ENCODE data around the gene C1QTNF9.
"Not testable (repeated sequence)": the region's sequence is repeated elsewhere in the genome, so short reads cannot be mapped to it uniquely, and the experiment has no call there.

C1QTNF9 gene

GRCh38 chr13:24328145-24328544, 18.8 kb downstream of the C1QTNF9 start:
- peaks cover 12% of the 10 kb centered on the region for H3K27me3 ChIP-seq (ENCODE audit: control insufficient read depth, insufficient read depth, low read length)
- no peaks in the 10 kb centered on the region for H3K36me3 ChIP-seq (ENCODE audit: control insufficient read depth, insufficient read depth, low read length)
- H3K4me3 ChIP-seq (ENCODE audit: low read depth, low read length), result peak overlapping the region; percentile 41
- no peaks in the 10 kb centered on the region for H3K4me1 ChIP-seq (ENCODE audit: control insufficient read depth, insufficient read depth, low read length)
- no peak overlapping the region for H3K9ac ChIP-seq (ENCODE audit: low read depth, low read length)
- H3K9me3 ChIP-seq (ENCODE audit: control insufficient read depth, insufficient read depth, low read length), result no peaks in the 10 kb centered on the region

GRCh38 chr13:24338721-24339120, 29.3 kb downstream of the C1QTNF9 start:
- no peaks in the 10 kb centered on the region for H3K9me3 ChIP-seq (ENCODE audit: control insufficient read depth, insufficient read depth, low read length)
- no peak overlapping the region for H3K9ac ChIP-seq (ENCODE audit: low read depth, low read length)
- no peaks in the 10 kb centered on the region for H3K27me3 ChIP-seq (ENCODE audit: control insufficient read depth, insufficient read depth, low read length)
- no peaks in the 10 kb centered on the region for H3K4me1 ChIP-seq (ENCODE audit: control insufficient read depth, insufficient read depth, low read length)
- H3K4me3 ChIP-seq (ENCODE audit: low read depth, low read length), result no peak overlapping the region
- H3K36me3 ChIP-seq (ENCODE audit: control insufficient read depth, insufficient read depth, low read length), result no peaks in the 10 kb centered on the region

- no peaks in the 10 kb centered on the region for H3K9me3 ChIP-seq (ENCODE audit: control insufficient read depth, insufficient read depth, low read length)
- H3K36me3 ChIP-seq (ENCODE audit: control insufficient read depth, insufficient read depth, low read length), result no peaks in the 10 kb centered on the region
- no peaks in the 10 kb centered on the region for H3K4me1 ChIP-seq (ENCODE audit: control insufficient read depth, insufficient read depth, low read length)
- no peaks in the 10 kb centered on the region for H3K27me3 ChIP-seq (ENCODE audit: control insufficient read depth, insufficient read depth, low read length)
- no peak overlapping the region for H3K4me3 ChIP-seq (ENCODE audit: low read depth, low read length)
- H3K9ac ChIP-seq (ENCODE audit: low read depth, low read length), result no peak overlapping the region
Observed at GRCh38 chr13:24339937-24340607, 30.7 kb downstream of the C1QTNF9 start.

- Histone ChIP-seq H3K27me3 (ENCODE audit: control insufficient read depth, insufficient read depth, low read length) (no peaks in the 10 kb centered on the region), H3K9me3 (ENCODE audit: control insufficient read depth, insufficient read depth, low read length) (no peaks in the 10 kb centered on the region), H3K4me1 (ENCODE audit: control insufficient read depth, insufficient read depth, low read length) (no peaks in the 10 kb centered on the region), H3K9ac (ENCODE audit: low read depth, low read length) (no peak overlapping the region), H3K36me3 (ENCODE audit: control insufficient read depth, insufficient read depth, low read length) (no peaks in the 10 kb centered on the region), H3K4me3 (ENCODE audit: low read depth, low read length) (no peak overlapping the region)
Observed at GRCh38 chr13:24340608-24340955, 31.2 kb downstream of the C1QTNF9 start.

GRCh38 chr13:24341439-24341838, 32.1 kb downstream of the C1QTNF9 start:
- no peak overlapping the region for H3K4me3 ChIP-seq (ENCODE audit: low read depth, low read length)
- no peaks in the 10 kb centered on the region for H3K36me3 ChIP-seq (ENCODE audit: control insufficient read depth, insufficient read depth, low read length)
- H3K9me3 ChIP-seq (ENCODE audit: control insufficient read depth, insufficient read depth, low read length), result no peaks in the 10 kb centered on the region
- no peaks in the 10 kb centered on the region for H3K27me3 ChIP-seq (ENCODE audit: control insufficient read depth, insufficient read depth, low read length)
- H3K9ac ChIP-seq (ENCODE audit: low read depth, low read length), result no peak overlapping the region
- H3K4me1 ChIP-seq (ENCODE audit: control insufficient read depth, insufficient read depth, low read length), result no peaks in the 10 kb centered on the region

- Histone ChIP-seq H3K36me3 (ENCODE audit: control insufficient read depth, insufficient read depth, low read length) (no peaks in the 10 kb centered on the region), H3K9ac (ENCODE audit: low read depth, low read length) (no peak overlapping the region), H3K4me1 (ENCODE audit: control insufficient read depth, insufficient read depth, low read length) (no peaks in the 10 kb centered on the region)
Observed at GRCh38 chr13:24348385-24348784, 39.0 kb downstream of the C1QTNF9 start.

GRCh38 chr13:24348797-24349515, 39.6 kb downstream of the C1QTNF9 start:
- no peaks in the 10 kb centered on the region for H3K4me1 ChIP-seq (ENCODE audit: control insufficient read depth, insufficient read depth, low read length)
- H3K27me3 ChIP-seq (ENCODE audit: control insufficient read depth, insufficient read depth, low read length), result no peaks in the 10 kb centered on the region
- H3K9ac ChIP-seq (ENCODE audit: low read depth, low read length), result no peak overlapping the region
- no peaks in the 10 kb centered on the region for H3K36me3 ChIP-seq (ENCODE audit: control insufficient read depth, insufficient read depth, low read length)
- no peak overlapping the region for H3K4me3 ChIP-seq (ENCODE audit: low read depth, low read length)
- no peaks in the 10 kb centered on the region for H3K9me3 ChIP-seq (ENCODE audit: control insufficient read depth, insufficient read depth, low read length)

More at GRCh38 chr13:24348385-24348784, 39.0 kb downstream of the C1QTNF9 start:
- no peak overlapping the region for H3K4me3 ChIP-seq (ENCODE audit: low read depth, low read length)
- H3K9me3 ChIP-seq (ENCODE audit: control insufficient read depth, insufficient read depth, low read length), result no peaks in the 10 kb centered on the region
- no peaks in the 10 kb centered on the region for H3K27me3 ChIP-seq (ENCODE audit: control insufficient read depth, insufficient read depth, low read length)

GRCh38 chr13:24349778-24350664, 40.6 kb downstream of the C1QTNF9 start:
- not testable (repeated sequence) for H3K36me3 ChIP-seq (ENCODE audit: control insufficient read depth, insufficient read depth, low read length); H3K27me3 ChIP-seq (ENCODE audit: control insufficient read depth, insufficient read depth, low read length); H3K4me1 ChIP-seq (ENCODE audit: control insufficient read depth, insufficient read depth, low read length); H3K9me3 ChIP-seq (ENCODE audit: control insufficient read depth, insufficient read depth, low read length); H3K4me3 ChIP-seq (ENCODE audit: low read depth, low read length); H3K9ac ChIP-seq (ENCODE audit: low read depth, low read length)

- Histone ChIP-seq H3K27me3 (ENCODE audit: control insufficient read depth, insufficient read depth, low read length) (no peaks in the 10 kb centered on the region), H3K4me1 (ENCODE audit: control insufficient read depth, insufficient read depth, low read length) (no peaks in the 10 kb centered on the region), H3K4me3 (ENCODE audit: low read depth, low read length) (no peak overlapping the region), H3K9ac (ENCODE audit: low read depth, low read length) (no peak overlapping the region), H3K9me3 (ENCODE audit: control insufficient read depth, insufficient read depth, low read length) (no peaks in the 10 kb centered on the region), H3K36me3 (ENCODE audit: control insufficient read depth, insufficient read depth, low read length) (no peaks in the 10 kb centered on the region)
Observed at GRCh38 chr13:24351423-24351822, 42.0 kb downstream of the C1QTNF9 start.

GRCh38 chr13:24353736-24354135, 44.4 kb downstream of the C1QTNF9 start:
- Histone ChIP-seq H3K4me3 (ENCODE audit: low read depth, low read length) (no peak overlapping the region), H3K4me1 (ENCODE audit: control insufficient read depth, insufficient read depth, low read length) (no peaks in the 10 kb centered on the region), H3K9me3 (ENCODE audit: control insufficient read depth, insufficient read depth, low read length) (no peaks in the 10 kb centered on the region), H3K27me3 (ENCODE audit: control insufficient read depth, insufficient read depth, low read length) (no peaks in the 10 kb centered on the region), H3K9ac (ENCODE audit: low read depth, low read length) (no peak overlapping the region), H3K36me3 (ENCODE audit: control insufficient read depth, insufficient read depth, low read length) (no peaks in the 10 kb centered on the region)

- no peaks in the 10 kb centered on the region for H3K4me1 ChIP-seq (ENCODE audit: control insufficient read depth, insufficient read depth, low read length)
- no peaks in the 10 kb centered on the region for H3K27me3 ChIP-seq (ENCODE audit: control insufficient read depth, insufficient read depth, low read length)
- no peaks in the 10 kb centered on the region for H3K36me3 ChIP-seq (ENCODE audit: control insufficient read depth, insufficient read depth, low read length)
- H3K9me3 ChIP-seq (ENCODE audit: control insufficient read depth, insufficient read depth, low read length), result no peaks in the 10 kb centered on the region
- no peak overlapping the region for H3K9ac ChIP-seq (ENCODE audit: low read depth, low read length)
- no peak overlapping the region for H3K4me3 ChIP-seq (ENCODE audit: low read depth, low read length)
Observed at GRCh38 chr13:24355103-24355502, 45.7 kb downstream of the C1QTNF9 start.
